ENCODE results near the gene PLEKHM2.

PLEKHM2 gene

DNA sequence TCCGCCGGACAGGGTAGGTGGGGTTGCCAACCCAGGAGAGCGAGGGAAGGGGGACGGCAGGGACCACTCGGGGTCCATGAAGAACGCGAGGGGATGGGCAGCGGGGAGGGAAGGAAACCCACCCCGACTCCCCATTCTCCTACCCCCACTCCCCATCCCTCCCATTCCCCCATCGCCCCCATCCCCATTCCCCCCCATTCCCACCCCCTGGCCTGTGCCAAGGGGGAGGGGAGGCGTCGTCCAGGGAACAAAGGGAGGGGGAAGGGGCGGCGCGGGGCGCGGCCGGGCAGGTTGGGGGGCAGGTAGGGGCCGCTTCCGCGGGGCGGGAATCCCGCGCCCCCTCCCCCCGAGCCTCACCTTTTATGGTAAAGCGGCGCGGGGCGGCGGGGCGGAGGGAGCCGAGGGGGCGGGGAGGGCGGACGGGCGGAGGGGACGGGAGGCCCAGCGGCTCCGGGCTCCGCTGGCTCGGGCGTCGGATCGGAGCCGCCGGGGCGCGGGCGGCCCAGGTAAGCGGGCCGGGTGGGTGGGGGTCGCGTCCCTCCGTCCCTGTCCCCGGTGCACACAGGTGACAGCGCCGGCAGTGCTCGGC, 74.3 kb downstream of the PLEKHM2 start, which contains the start of gene FBLIM1:
Gene FBLIM1, plus strand, starts transcription at position 453 of the 589 bp plus-strand sequence. CDS start 6,189 bp downstream, outside the sequence.
- no peak for DNase-seq (ENCODE audit: low read depth)

DNA sequence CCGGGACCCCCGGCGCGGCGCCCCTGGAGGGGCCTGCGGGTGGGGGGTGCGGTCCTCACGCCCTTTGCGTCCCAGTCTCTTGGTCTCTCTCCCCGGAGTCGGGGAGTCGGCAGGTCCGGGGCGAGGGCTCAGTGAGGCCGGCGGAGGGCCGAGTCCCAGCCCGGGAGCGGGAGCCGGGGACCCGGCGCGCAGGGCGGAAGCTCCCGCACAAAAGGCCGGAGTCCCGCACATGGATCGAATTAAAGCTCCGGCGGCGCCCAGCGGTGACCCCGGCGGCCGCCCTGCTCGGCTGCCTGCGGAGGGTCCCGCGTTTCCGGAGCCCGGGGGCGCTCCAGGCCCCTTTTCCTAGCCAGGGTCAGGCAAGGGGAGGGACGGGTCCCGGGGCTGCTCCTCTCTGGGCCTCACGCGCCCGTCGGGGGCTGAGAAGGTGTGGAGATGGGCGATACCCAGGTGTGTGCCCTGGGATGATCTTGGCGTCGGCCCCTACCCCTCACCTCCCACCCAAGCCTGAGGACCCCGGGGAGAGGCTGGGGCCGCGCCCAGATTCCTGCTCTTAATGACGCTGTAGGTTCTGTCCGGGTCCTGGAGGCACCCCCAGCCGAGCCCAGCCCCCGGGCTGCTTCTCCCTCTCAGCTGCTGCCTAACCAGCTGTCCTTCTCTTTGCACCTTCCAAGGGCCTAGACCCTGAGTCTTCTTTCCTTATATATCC, 75.0 kb downstream of the PLEKHM2 start:
- DNase-seq (ENCODE audit: low read depth), result no peak

DNA sequence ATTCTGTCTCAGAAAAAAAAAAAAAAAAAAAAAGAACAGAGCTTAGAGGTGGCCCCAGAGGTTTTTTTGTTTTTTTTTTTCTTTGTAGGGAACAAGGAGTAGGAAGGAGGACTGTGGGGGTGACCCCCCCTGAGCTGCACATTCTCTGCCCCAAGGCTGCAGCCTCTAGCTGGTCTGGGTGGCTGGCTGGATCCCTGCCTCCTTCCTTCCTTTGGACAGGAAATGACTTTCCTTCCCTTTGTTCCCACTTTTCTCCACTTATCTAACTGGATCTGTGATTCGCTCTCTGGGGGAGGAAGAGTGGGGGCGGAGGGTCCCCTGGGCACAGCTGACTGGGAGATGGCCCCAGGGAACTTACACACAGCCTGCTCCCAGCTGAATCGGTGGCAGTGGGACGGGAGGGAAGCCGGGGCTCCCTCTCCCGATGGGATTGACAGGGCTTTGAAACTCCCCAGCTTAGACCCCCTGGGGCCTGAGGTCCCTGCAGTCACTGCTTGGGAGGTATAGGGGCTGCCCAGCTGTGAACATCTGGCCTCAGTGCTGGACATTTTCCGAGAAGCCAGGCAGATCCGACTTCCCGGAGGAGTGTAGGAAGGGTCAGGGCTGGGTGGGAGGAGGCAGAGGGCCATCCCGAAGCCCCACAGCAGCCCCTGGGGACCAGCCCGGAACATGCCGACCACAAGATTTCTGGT, 76.5 kb downstream of the PLEKHM2 start:
- DNase-seq (ENCODE audit: low read depth), result no peak

DNA sequence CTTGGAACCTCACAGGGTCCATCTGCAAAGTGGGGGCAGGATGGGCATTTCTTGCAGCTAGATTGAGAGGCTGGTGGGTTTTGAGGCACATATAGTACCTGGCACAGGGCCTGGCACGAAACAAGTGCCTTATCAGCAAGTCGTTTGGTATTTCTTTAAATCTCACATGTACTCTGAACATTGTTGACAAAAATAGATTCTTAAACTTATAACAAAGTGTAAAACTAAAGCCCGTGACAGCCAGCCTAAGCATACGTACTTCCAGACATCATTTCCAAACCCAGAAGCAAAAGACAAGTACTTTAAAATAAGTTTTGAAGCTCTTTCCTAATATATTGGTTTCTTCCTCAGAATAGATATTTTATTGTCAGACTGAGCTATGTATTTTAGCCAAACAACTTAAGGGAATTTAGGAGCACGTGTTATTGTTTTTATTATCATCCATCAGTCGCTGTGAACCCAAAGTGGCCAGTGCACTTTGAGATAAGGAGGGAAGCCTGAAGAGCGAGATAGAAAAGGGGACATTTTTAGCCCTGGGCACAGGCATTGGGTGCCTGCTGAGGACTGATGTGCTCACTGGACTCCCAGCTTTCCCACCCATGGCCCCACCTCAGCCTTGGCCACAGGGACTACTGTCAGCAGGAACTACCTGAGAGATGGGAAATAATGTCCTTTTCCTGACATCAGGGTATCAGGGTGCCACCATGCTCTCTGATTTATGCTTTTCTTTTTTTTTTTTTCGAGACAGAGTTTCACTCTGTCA, 77.4 kb downstream of the PLEKHM2 start:
- no peak for DNase-seq (ENCODE audit: low read depth)

DNA sequence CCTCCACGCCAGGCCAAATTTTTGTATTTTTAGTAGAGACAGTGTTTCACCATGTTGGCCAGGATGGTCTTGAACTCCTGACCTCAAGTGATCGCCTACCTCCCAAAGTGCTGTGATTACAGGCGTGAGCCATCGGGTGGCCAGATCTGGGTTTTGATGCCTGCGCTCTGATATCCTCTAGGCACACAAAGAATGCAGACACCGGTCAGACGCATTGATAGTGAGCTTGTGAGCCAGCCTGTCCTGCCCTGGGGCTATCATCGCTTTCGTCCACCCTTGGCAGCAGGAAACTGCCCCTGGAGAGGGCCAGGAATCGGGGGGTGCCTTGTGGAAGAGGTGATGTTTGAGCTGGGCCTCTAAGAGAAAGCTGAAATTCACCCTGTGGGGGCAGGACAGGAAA, 78.4 kb downstream of the PLEKHM2 start:
- no peak for DNase-seq (ENCODE audit: low read depth)

DNA sequence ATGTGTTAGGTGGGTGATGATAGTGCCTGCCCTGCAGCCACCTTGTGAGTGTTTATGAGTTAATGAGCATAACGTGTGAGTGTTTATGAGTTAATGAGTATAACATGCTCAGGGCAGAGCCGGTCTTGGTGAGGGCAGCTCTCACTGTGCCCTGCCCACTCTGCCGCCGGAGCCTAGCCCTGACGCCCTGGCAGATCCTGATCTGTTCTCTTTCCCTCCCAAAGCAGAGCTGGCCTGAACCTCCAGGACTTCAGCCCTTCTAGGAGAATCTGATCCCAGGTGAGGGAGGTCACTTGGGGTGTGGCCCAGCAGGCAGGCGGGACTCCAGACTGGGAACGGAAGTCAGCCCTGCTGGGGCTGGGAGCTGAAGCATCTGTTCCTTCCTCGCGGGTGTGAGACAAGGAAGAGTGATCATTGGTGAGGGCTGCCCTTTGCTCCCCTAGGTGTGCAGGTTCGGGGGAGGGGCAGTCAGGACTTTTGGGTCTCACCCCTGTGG, 80.2 kb downstream of the PLEKHM2 start:
- no peak for DNase-seq (ENCODE audit: low read depth)

DNA sequence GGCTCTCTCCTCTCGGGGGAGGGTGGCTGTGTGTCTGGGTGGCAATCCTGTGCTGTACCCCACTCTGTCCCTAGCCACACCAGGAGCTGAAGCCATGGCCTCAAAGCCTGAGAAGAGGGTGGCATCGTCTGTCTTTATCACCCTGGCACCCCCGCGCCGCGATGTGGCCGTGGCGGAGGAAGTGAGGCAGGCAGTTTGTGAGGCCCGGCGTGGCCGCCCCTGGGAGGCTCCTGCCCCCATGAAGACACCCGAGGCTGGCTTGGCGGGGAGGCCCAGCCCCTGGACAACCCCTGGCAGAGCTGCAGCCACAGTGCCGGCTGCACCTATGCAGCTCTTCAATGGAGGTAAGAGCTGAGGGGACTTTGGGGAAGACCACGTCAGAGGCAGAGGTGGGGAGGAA, 80.8 kb downstream of the PLEKHM2 start:
- DNase-seq (ENCODE audit: low read depth), result no peak

DNA sequence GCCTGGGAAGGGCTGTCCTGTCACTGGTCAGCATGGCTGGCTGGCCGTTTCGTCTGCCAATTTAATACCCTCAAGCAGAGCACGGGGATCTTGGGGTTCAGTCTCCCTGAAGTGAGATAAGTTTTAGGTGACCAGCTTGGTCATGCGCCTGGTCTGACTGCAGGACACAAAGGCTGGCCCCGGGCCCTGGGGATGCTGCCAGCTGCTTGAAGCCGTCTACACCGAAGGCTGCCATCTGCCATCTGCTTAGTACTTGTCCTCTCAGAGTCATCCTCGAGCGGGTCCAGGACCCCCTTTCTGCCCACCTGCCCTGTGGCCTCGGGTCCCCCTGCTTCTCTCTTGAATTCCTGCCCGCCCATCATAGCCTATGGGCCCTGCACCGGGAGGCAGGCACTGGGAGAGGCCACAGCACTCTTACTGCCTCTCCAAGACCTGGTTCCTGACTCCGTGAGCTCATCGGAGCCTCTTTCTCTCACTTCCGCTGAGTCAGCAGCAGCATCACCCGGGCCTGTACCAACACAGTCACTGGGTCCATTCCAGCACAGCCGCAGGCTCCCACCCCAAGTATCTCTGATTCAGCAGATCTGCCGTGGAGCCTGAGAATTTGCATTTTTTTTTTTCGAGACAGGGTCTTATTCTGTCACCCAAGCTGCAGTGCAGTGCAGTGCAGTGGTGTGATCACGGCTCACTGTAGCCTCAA, 81.5 kb downstream of the PLEKHM2 start:
- DNase-seq (ENCODE audit: low read depth), result no peak

DNA sequence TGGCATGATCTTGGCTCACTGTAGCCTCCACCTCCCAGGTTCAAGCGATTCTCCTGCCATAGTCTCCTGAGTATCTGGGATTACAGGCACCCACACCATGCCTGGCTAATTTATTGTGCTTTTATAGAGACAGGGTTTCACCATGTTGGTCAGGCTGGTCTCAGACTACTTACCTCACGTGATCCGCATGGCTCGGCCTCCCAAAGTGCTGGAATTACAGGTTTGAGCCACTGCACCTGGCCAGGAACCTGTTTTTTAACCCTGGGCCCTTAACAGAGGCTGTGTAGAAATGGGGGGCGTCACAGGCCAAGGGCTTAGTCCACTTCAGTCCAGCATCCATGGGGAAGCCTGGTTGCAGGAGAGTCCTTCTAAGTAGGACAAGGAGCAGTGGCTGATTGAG, 83.8 kb downstream of the PLEKHM2 start:
- DNase-seq (ENCODE audit: low read depth), result no peak

DNA sequence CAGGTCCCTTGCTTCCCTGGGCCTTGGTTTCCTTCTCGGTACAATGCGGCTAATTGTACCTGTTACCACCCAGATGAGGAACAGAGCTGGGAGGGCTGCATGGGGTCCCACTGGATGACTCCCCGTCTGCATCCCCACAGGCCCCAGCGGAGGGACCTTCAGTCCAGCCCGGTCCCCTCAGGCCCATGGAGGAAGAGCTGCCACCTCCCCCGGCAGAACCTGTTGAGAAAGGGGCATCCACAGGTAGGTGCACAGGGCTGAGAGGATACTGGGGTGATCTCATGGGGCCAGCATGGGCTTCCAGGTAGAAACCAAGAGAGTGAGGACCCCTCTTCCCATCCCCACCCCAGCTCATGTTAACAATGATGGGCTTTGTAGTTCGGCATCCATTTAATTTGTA, 84.3 kb downstream of the PLEKHM2 start:
- DNase-seq (ENCODE audit: low read depth), result no peak

DNA sequence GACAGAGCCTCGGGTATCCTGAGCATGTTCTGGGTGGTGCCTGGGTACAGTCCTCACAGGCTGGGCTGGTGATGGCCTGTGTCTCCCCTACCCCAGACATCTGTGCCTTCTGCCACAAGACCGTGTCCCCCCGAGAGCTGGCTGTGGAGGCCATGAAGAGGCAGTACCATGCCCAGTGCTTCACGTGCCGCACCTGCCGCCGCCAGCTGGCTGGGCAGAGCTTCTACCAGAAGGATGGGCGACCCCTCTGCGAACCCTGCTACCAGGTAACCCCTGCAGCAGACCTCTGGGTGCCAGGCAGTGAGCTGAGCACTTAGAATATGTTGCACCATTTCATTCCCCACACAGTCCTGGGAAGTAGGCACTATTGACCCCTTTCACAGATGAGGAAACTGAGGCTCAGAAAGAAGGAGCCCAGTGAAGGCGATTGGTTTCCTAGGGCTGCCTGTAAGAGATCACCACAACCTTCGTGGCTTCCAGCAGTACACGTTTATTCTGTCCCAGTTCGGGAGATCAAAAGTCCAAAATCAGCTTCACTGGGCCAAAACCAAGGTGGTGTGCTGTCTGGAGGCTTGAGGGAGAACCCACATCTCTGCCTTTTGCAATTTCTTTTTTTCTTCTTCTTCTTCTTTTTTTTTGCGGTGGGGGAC, 86.3 kb downstream of the PLEKHM2 start:
- DNase-seq (ENCODE audit: low read depth), result no peak

DNA sequence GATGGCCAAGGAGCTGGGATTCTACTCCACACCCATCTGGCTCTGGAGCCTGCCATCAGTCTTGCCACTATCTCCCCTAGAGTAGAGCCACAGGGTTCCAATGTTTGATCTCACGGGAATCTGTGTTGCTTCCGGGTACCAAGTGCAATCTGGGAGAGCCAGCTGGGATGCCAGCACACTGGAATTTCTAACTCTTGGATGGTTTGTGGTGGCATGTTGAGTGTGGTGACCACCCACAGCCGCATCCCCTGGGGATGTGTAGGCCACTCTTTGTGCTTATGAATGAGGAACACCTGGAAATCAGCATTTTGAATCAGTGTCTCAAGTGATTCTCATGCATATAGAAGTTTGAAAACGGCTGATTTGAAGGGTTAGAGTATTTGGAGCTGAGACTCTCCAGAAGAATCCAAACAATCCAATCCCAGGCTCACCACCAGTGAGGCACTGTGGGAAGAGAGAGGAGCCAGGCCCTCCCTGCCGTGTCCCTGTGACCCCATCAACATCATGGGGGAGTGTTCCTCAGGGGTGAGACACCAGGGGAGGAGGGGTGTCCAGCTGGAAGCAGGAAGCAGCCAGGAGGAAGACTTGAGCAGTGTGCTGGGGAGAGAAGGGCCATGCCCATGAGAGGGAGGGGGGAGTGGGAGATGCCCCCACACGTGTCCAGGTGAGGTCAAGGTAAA, 87.9 kb downstream of the PLEKHM2 start:
- DNase-seq (ENCODE audit: low read depth), result no peak

DNA sequence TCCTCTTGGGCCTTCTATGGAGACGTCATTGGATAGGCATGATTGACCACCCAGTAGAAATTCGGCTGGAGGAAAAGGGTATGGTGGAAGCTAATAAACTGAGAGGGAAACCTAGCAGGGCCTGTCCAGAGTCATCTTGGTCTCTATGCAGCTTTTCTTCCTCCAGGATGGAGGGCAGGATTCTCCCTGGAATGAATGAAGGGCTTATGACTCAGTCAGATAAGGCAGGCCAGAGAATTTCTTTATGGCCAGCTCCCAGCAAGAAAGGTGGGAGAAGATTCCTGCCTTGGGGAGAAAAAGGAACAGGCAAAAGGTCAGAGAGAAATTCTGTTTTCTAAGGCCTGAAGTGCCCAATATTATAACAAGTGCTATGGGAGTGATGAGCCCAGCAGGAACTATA, 91.6 kb downstream of the PLEKHM2 start:
- DNase-seq (ENCODE audit: low read depth), result no peak

DNA sequence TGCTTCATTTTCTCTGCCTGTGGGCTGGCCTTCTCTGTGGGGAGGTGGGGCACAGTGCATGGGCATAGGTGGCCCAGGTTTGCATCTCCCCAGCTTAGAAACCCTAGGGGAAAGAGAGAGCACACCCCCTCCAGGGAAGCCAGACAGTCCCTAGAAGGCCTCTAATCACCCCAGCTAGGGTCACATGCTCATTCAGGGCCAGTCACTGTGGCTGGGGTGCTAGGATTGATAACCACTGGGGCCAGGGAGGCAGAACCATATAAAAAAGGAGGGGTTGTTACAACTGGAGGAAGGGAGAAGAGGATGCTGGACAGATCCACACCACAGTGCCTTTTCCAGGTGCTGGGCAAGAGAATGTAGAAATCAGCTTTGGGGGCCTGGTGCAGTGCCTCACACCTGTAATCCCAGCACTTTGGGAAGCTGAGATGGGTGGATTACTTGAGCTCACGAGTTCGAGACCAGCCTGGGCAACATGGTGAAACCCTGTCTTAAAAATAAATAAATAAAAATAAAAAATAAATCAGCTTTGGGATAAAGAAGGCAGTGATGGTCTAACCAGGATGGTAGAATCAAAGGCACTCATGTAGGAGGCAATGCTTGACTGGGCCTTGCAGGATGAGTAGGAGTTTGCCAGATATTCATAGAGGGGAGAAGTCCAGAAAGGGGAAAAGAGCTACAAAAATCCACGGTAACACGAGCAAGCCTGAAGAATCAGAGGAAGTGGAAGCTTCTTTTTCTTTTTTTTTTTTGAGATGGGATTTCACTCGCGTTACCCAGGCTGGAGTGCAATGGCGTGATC, 94.0 kb downstream of the PLEKHM2 start:
- DNase-seq (ENCODE audit: low read depth), result no peak
